ENCODE data around the gene NFIA.
A peak's percentile ranks its signal among the peaks of the same experiment; 100 is the strongest.

DNA sequence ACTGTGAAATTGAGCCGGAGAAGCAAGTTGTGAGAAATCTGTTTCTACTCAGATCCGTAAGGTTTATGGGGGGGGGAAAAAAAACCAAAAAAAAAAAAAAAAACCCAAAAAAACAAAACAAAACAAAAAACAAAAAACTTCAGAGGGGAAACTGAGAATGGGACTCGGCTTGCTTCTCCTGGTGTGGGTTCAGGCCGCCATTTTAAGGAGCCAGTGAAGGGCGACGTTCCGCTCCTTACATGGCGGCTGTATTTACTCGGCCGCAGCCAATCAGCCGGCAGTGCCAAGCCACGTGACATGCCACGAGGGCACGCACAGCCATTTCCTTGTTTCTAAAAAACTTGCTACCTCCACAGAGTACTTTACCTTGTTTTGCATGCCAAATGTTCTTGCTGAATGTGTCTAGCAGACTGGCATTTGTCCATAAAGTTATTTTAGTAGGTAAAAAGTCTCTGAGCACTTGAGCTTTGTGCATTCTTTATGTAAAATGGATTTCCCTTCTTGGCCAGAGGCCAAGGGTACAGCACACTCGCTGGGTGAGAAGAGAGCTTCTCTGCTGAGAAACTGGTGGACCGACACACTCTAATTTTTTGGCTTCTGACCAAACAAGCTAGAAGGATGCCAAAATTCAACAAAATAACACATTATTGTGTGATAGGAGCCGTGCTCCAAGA is 101.8 kb downstream of the NFIA start:
- TF ChIP-seq, protein P1, sequence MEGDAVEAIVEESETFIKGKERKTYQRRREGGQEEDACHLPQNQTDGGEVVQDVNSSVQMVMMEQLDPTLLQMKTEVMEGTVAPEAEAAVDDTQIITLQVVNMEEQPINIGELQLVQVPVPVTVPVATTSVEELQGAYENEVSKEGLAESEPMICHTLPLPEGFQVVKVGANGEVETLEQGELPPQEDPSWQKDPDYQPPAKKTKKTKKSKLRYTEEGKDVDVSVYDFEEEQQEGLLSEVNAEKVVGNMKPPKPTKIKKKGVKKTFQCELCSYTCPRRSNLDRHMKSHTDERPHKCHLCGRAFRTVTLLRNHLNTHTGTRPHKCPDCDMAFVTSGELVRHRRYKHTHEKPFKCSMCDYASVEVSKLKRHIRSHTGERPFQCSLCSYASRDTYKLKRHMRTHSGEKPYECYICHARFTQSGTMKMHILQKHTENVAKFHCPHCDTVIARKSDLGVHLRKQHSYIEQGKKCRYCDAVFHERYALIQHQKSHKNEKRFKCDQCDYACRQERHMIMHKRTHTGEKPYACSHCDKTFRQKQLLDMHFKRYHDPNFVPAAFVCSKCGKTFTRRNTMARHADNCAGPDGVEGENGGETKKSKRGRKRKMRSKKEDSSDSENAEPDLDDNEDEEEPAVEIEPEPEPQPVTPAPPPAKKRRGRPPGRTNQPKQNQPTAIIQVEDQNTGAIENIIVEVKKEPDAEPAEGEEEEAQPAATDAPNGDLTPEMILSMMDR (IDR thresholded peaks at IDR 0.05), result no peak
- TF ChIP-seq POLR2AphosphoS5 (IDR thresholded peaks at IDR 0.05), result peak; percentile 90

All from prostate gland (tissue), 2 donors.